ENCODE data around the gene NCOA3. TPM values are rescaled to one million over a fixed set of nuclear protein-coding genes. Genes with fewer than 3 reads are reported as not detected.
A peak's percentile ranks its signal among the peaks of the same experiment; 100 is the strongest.

Gene NCOA3
- total RNA-seq, 4 donors from 2014 or later = 45.1 to 77.8 (median 56.3) TPM

- no peaks in the 10 kb centered on the region for H3K27me3 ChIP-seq
- H3K27ac ChIP-seq = no peak overlapping the region
- H3K9me3 ChIP-seq = no peaks in the 10 kb centered on the region
- 83% methylated on average over 7 of the region's 7 CpGs for WGBS
- no peaks in the 10 kb centered on the region for H3K36me3 ChIP-seq
- peaks cover 20% of the 10 kb centered on the region for H3K4me1 ChIP-seq
- no peak for DNase-seq (ENCODE audit: low spot score in 2 of 2)
- H3K4me3 ChIP-seq = no peak overlapping the region
- no peak for TF ChIP-seq CTCF (IDR thresholded peaks at IDR 0.05)
- TF ChIP-seq POLR2A (IDR thresholded peaks at IDR 0.05) = no peak
- no peak for TF ChIP-seq EP300 (IDR thresholded peaks at IDR 0.05)
- no peak for TF ChIP-seq POLR2AphosphoS5 (IDR thresholded peaks at IDR 0.05)
Measured at GRCh38 chr20:47557791-47558190, 56.1 kb downstream of the NCOA3 start.

GRCh38 chr20:47558295-47559066 lies 56.8 kb downstream of the NCOA3 start:
- H3K36me3 ChIP-seq = no peaks in the 10 kb centered on the region
- H3K27ac ChIP-seq = peak overlapping the region; percentile 13
- H3K4me1 ChIP-seq = peaks cover 20% of the 10 kb centered on the region
- no peak overlapping the region for H3K4me3 ChIP-seq
- no peak for DNase-seq (ENCODE audit: low spot score in 2 of 2)
- no peaks in the 10 kb centered on the region for H3K27me3 ChIP-seq
- TF ChIP-seq POLR2AphosphoS5 (IDR thresholded peaks at IDR 0.05) (no peak), CTCF (IDR thresholded peaks at IDR 0.05) (no peak), POLR2A (IDR thresholded peaks at IDR 0.05) (no peak), EP300 (IDR thresholded peaks at IDR 0.05) (no peak)
- 70% methylated on average over 10 of the region's 10 CpGs for WGBS
- H3K9me3 ChIP-seq = no peaks in the 10 kb centered on the region

GRCh38 chr20:47559141-47559540 lies 57.5 kb downstream of the NCOA3 start:
- Histone ChIP-seq H3K4me1 (peaks cover 20% of the 10 kb centered on the region), H3K27ac (peak overlapping the region; percentile 13), H3K36me3 (no peaks in the 10 kb centered on the region), H3K9me3 (no peaks in the 10 kb centered on the region), H3K27me3 (no peaks in the 10 kb centered on the region), H3K4me3 (no peak overlapping the region)
- no peak for DNase-seq (ENCODE audit: low spot score in 2 of 2)
- TF ChIP-seq POLR2AphosphoS5 (IDR thresholded peaks at IDR 0.05) = no peak
- no peak for TF ChIP-seq POLR2A (IDR thresholded peaks at IDR 0.05)
- TF ChIP-seq EP300 (IDR thresholded peaks at IDR 0.05) = no peak
- no peak for TF ChIP-seq CTCF (IDR thresholded peaks at IDR 0.05)

- H3K36me3 ChIP-seq = no peaks in the 10 kb centered on the region
- no peak overlapping the region for H3K4me3 ChIP-seq
- TF ChIP-seq POLR2A (IDR thresholded peaks at IDR 0.05) = no peak
- H3K27ac ChIP-seq = no peak overlapping the region
- H3K4me1 ChIP-seq = peaks cover 34% of the 10 kb centered on the region
- no peaks in the 10 kb centered on the region for H3K27me3 ChIP-seq
- DNase-seq (ENCODE audit: low spot score in 2 of 2) = no peak
- 46% methylated on average over 3 of the region's 3 CpGs for WGBS
- no peaks in the 10 kb centered on the region for H3K9me3 ChIP-seq
Measured at GRCh38 chr20:47561180-47561579, 59.5 kb downstream of the NCOA3 start.

- TF ChIP-seq CTCF (IDR thresholded peaks at IDR 0.05) = no peak
- WGBS = 94% methylated on average over 4 of the region's 4 CpGs
- no peak for DNase-seq (ENCODE audit: low spot score in 2 of 2)
- no peak overlapping the region for H3K27ac ChIP-seq
- no peaks in the 10 kb centered on the region for H3K9me3 ChIP-seq
- no peaks in the 10 kb centered on the region for H3K27me3 ChIP-seq
- peaks cover 34% of the 10 kb centered on the region for H3K4me1 ChIP-seq
- no peaks in the 10 kb centered on the region for H3K36me3 ChIP-seq
- no peak overlapping the region for H3K4me3 ChIP-seq
Measured at GRCh38 chr20:47561603-47562583, 60.2 kb downstream of the NCOA3 start.
